ENCODE results near the gene CFHR2. TPM values are rescaled to one million over a fixed set of nuclear protein-coding genes. Genes with fewer than 3 reads are reported as not detected.
"Not testable (repeated sequence)": the region's sequence is repeated elsewhere in the genome, so short reads cannot be mapped to it uniquely, and the experiment has no call there.

The CFHR2 gene
- total RNA-seq, result not detected in 2 replicates

DNA sequence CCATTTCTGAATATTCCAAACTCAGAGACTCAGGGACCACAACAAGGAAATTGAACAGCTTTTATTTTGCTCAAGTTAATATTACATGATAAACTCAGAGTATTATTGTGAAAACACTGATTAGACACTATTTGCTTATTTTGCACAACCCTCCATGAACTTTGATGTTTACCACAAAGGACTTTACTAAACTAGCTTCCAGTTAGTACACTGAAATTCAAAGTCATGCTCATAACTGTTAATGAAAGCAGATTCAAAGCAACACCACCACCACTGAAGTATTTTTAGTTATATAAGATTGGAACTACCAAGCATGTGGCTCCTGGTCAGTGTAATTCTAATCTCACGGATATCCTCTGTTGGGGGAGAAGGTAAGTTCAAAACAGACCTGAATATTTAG is at the start of gene CFHR2:
CFHR2 (plus strand) TSS at position 171 of the 400 bp plus-strand sequence; CDS start at position 314, 143 bp downstream.
- H3K9me3 Mint-ChIP-seq; H3K4me1 Mint-ChIP-seq; H3K27ac Mint-ChIP-seq; H3K36me3 Mint-ChIP-seq (ENCODE audit: low read depth); POLR2A ChIA-PET; H3K4me3 Mint-ChIP-seq; DNase-seq; H3K27me3 Mint-ChIP-seq; ATAC-seq (ENCODE audit: low read depth); CTCF ChIA-PET; intact Hi-C loops (cut with micrococcal nuclease): not testable (repeated sequence)

DNA sequence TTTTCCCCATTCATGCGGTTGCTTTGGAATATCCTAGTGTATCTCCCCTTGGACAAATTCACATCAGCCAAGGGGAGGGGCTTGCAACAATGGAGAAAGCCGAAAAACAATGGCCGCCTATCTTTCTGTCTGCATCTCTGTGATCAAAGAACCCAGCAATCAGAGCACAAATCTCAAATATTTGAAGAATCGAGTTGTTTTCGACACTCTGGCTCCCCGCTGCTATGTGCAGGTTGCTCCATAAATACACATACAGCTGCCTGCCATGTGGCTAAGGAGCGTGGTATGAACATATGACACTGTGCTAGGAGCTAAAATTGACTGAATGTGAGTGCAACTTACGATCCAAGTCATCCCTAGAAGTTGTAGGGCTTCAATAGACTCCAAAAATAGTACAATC is 47.2 kb upstream of the CFHR2 start:
- Mint-ChIP-seq H3K4me1 (no peaks in the 10 kb centered on the region), H3K27ac (no peak overlapping the region), H3K36me3 (ENCODE audit: low read depth) (no peaks in the 10 kb centered on the region), H3K4me3 (no peak overlapping the region), H3K27me3 (peaks cover 12% of the 10 kb centered on the region), H3K9me3 (peaks cover 2% of the 10 kb centered on the region)
- TF ChIP-seq, protein P1, sequence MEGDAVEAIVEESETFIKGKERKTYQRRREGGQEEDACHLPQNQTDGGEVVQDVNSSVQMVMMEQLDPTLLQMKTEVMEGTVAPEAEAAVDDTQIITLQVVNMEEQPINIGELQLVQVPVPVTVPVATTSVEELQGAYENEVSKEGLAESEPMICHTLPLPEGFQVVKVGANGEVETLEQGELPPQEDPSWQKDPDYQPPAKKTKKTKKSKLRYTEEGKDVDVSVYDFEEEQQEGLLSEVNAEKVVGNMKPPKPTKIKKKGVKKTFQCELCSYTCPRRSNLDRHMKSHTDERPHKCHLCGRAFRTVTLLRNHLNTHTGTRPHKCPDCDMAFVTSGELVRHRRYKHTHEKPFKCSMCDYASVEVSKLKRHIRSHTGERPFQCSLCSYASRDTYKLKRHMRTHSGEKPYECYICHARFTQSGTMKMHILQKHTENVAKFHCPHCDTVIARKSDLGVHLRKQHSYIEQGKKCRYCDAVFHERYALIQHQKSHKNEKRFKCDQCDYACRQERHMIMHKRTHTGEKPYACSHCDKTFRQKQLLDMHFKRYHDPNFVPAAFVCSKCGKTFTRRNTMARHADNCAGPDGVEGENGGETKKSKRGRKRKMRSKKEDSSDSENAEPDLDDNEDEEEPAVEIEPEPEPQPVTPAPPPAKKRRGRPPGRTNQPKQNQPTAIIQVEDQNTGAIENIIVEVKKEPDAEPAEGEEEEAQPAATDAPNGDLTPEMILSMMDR (IDR thresholded peaks at IDR 0.05), result no peak
- ATAC-seq (ENCODE audit: low read depth) (no peak), DNase-seq (no peak)
- CTCF ChIA-PET, result no interaction called here
- POLR2A ChIA-PET, result no interaction called here
- intact Hi-C loops (cut with micrococcal nuclease), result no loop called here

DNA sequence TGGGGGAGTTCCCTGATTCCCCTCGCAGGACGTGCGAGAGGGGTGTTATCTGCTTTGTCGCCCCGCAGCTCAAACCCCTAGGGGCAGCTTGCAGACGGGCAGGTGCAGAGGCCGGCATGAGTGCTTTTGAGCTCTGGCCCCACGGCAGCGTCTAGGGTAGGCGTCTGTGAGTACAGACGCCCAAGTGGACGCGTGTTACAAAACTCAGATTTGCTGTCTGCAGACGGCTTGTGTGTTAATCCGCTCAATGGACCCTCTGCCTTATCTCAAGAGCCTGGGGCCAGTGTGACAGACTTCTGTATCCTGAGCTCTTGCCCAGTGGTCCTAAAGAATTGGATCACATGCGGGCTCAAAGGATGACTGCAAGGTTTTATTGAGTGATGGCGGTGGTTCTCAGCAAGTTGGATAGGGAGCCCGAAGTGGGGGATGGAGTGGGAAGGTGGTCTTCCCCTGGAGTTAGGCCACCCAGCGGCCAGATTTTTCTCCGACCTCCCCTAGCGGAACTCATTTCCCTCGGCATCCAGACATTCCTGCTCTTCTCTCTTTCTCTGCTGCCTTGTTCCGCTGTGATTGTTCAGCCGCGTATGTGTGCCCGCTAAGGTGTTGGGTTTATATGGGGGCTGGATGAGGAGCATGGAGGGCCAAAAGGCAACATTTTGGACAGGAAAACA is 46.2 kb upstream of the CFHR2 start:
- CTCF ChIA-PET, result no interaction called here
- DNase-seq, result no peak
- intact Hi-C loops (cut with micrococcal nuclease), result no loop called here
- peaks cover 12% of the 10 kb centered on the region for H3K27me3 Mint-ChIP-seq
- H3K36me3 Mint-ChIP-seq (ENCODE audit: low read depth), result no peaks in the 10 kb centered on the region
- no peak for ATAC-seq (ENCODE audit: low read depth)
- H3K27ac Mint-ChIP-seq, result no peak overlapping the region
- no peak overlapping the region for H3K4me3 Mint-ChIP-seq
- POLR2A ChIA-PET, result no interaction called here
- TF ChIP-seq, protein P1 (IDR thresholded peaks at IDR 0.05), result no peak
- peaks cover 5% of the 10 kb centered on the region for H3K9me3 Mint-ChIP-seq
- H3K4me1 Mint-ChIP-seq, result no peaks in the 10 kb centered on the region

DNA sequence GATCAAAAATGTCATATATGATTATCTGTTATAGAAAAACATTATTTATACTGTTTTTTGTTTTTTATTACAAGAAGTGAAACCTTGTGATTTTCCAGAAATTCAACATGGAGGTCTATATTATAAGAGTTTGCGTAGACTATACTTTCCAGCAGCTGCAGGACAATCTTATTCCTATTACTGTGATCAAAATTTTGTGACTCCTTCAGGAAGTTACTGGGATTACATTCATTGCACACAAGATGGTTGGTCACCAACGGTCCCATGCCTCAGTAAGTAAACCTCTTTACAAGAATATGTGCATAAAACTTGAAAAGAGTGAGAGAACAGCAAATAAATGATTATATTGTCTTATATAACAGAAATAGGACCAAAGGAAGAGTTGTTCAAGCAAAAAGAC is 41.2 kb upstream of the CFHR2 start:
- ATAC-seq (ENCODE audit: low read depth), result no peak
- no peaks in the 10 kb centered on the region for H3K4me1 Mint-ChIP-seq
- intact Hi-C loops (cut with micrococcal nuclease), result no loop called here
- H3K27ac Mint-ChIP-seq, result no peak overlapping the region
- TF ChIP-seq, protein P1 (IDR thresholded peaks at IDR 0.05), result no peak
- peaks cover 10% of the 10 kb centered on the region for H3K27me3 Mint-ChIP-seq
- no peak for DNase-seq
- peaks cover 7% of the 10 kb centered on the region for H3K9me3 Mint-ChIP-seq
- CTCF ChIA-PET, result no interaction called here
- H3K36me3 Mint-ChIP-seq (ENCODE audit: low read depth), result no peaks in the 10 kb centered on the region
- POLR2A ChIA-PET, result no interaction called here
- no peak overlapping the region for H3K4me3 Mint-ChIP-seq

DNA sequence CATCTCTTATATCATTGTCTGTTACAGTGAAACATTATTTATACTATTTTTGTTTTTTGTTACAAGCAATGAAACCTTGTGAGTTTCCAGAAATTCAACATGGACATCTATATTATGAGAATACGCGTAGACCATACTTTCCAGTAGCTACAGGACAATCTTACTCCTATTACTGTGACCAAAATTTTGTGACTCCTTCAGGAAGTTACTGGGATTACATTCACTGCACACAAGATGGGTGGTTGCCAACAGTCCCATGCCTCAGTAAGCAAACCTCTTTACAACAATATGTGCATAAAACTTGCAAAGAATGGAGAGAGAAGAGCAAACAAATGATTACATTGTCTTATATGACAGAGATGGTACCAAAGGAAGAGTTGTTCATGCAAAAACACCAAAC is 33.3 kb upstream of the CFHR2 start:
- ChIA-PET CTCF (no interaction called here), POLR2A (no interaction called here)
- Mint-ChIP-seq H3K36me3 (ENCODE audit: low read depth) (no peaks in the 10 kb centered on the region), H3K27ac (no peak overlapping the region), H3K9me3 (peaks cover 2% of the 10 kb centered on the region), H3K27me3 (no peaks in the 10 kb centered on the region), H3K4me1 (no peaks in the 10 kb centered on the region), H3K4me3 (no peak overlapping the region)
- TF ChIP-seq, protein P1 (IDR thresholded peaks at IDR 0.05), result no peak
- intact Hi-C loops (cut with micrococcal nuclease), result loop anchor here (10.0 kb wide), 1 partner anchor 85 kb away; no protein-coding TSS in a partner anchor
- ATAC-seq (ENCODE audit: low read depth) (no peak), DNase-seq (no peak)

DNA sequence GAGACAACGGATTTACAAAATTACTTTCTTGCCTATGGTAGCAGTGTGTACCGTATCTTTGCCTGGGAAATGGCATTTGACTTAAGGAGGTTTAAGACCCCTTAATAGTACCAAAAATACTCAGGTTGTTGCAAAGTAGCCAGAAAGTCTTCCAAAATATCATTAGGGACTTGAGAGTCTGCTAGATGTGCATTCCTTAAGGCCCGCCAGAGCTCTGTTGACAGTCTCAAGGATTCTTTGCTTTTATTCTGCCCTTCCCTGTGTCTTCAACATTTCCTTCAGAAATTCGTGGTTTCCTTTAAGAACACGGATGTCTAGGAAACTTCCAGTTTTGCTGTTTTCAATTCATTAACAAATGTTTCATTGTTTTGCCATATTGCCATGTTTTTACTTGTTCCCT is 31.3 kb upstream of the CFHR2 start:
- H3K4me1 Mint-ChIP-seq; H3K4me3 Mint-ChIP-seq; H3K9me3 Mint-ChIP-seq; H3K27me3 Mint-ChIP-seq; POLR2A ChIA-PET; DNase-seq; H3K27ac Mint-ChIP-seq; CTCF ChIA-PET; ATAC-seq (ENCODE audit: low read depth); H3K36me3 Mint-ChIP-seq (ENCODE audit: low read depth): not testable (repeated sequence)
- intact Hi-C loops (cut with micrococcal nuclease), result loop anchor here (10.0 kb wide), 1 partner anchor 87 kb away; no protein-coding TSS in a partner anchor

DNA sequence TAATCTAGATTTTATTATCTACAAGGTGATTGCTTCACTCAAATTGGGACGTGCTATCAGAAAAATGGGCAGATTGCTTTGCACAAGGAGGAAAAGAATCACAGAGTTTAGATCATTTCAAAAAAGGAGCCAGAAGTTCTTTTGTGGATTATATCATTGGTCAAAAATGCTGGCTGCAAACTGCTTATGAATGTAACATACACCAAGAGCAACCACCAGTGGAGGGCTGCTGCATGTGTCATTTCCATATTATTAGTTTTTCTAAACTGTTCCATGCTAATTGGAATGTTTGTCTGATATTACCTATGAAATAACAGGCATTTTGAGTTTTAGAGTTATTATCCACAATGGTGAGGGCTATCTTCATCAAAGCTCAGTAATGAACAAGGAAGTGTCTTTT is 16.7 kb upstream of the CFHR2 start:
- DNase-seq; POLR2A ChIA-PET; ATAC-seq (ENCODE audit: low read depth); intact Hi-C loops (cut with micrococcal nuclease); H3K27me3 Mint-ChIP-seq; CTCF ChIA-PET; H3K36me3 Mint-ChIP-seq (ENCODE audit: low read depth); H3K27ac Mint-ChIP-seq; H3K4me3 Mint-ChIP-seq; H3K4me1 Mint-ChIP-seq: not testable (repeated sequence)
- H3K9me3 Mint-ChIP-seq, result peaks cover 18% of the 10 kb centered on the region

DNA sequence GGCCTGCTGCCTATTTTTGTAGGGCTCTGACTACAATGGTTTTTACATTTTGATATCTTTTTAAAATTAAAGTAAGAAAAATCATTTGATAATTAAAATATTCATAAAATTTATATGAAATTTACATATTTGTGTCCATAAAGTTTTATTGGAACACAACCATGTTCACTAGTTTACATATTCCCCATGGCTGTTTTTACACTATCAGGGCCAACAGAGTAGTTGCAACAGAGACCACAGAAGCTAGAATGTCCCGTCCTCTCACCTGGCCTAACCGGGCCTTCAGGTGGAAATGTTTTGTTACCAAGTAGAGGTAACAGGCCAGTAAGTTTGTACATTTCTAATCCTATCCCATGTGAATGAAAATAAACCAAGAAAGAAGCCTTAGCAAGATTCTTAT is 10.7 kb upstream of the CFHR2 start:
- H3K27ac Mint-ChIP-seq; H3K4me1 Mint-ChIP-seq; H3K27me3 Mint-ChIP-seq; intact Hi-C loops (cut with micrococcal nuclease); H3K36me3 Mint-ChIP-seq (ENCODE audit: low read depth); CTCF ChIA-PET; ATAC-seq (ENCODE audit: low read depth); POLR2A ChIA-PET; H3K9me3 Mint-ChIP-seq; H3K4me3 Mint-ChIP-seq; DNase-seq: not testable (repeated sequence)

Data from activated B cell treated with CpG ODN at 0.5 μM for 24 hours (primary cell).